ENCODE data around the gene MGST3. TPM values are rescaled to one million over a fixed set of nuclear protein-coding genes. Genes with fewer than 3 reads are reported as not detected.

MGST3 gene
- total and polyA plus RNA-seq, 2 of the 13 experiments (the other 11 are each of a cell fraction or from before 2014, with no cell fraction given): 59.7 to 61.2 TPM

DNA sequence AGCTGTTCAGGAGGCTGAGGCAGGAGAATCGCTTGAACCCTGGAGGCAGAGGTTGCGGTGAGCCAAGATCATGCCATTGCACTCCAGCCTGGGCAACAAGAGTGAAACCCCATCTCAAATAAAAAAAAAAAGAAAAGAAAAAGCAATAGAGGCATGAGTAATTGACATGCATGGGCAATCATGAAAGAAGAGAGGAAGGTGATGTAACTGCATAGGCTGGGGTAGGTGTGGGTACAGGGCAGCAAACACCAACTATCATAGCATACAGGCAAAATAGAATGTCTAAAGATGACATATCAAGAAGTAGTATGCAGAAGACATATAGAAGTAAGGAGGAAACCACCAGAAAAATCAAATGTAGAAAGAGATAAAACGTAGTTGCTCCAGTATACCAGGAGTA lies 19.0 kb upstream of the MGST3 start (continued):
- TF ChIP-seq ZNF510 (CRISPR knock-in tag; IDR thresholded peaks at IDR 0.05; ENCODE audit: low read depth) (no peak), ZBTB21 (CRISPR knock-in tag; IDR thresholded peaks at IDR 0.05) (no peak)

DNA sequence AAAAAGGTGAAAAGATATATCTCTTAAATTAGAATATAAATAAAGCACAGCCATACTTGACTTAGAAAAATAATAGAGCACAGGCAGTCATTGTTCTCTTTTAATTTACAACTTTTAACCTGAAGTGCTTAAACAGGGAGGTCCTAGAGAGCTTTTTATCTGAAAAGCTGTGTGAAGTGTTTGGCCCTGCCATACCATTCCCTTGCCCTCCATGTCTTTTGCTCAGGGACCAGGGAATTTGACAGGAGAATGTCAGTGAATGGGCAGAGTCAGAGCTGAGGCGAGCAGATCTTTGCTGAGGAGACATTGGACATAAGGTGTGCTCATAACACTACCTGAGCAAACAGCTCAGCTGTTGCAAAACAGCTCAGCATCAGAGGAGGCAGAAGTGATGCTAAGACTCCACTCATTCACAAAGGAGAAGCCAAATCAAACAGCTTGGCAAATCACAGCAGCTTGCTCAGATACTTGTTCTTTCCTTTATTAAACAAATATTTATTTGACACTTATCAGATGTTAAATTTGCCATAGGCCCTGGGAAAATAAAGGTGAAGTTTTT lies 14.9 kb upstream of the MGST3 start:
- no peak overlapping the region for H3K27ac ChIP-seq (ENCODE audit: extremely low read length, insufficient read depth, low read length)
- no peak overlapping the region for H3K9ac ChIP-seq (ENCODE audit: insufficient read depth, low read depth, low read length)
- CTCF ChIA-PET (ENCODE audit: low intra/inter-chr PET ratio, low total read pairs): no interaction called here
- H3K4me3 ChIP-seq (replicated peaks in 1 of 3; ENCODE audit: insufficient read depth in 1 of 3, low read depth in 2 of 3, low read length in 3 of 3): no peak overlapping the region
- no peak overlapping the region for H3K4me2 ChIP-seq (ENCODE audit: low read depth, low read length)
- TF ChIP-seq FLYWCH1 (CRISPR knock-in tag; IDR thresholded peaks at IDR 0.05) (no peak), GATAD1 (CRISPR knock-in tag; IDR thresholded peaks at IDR 0.05) (no peak), ZNF460 (CRISPR knock-in tag; IDR thresholded peaks at IDR 0.05; ENCODE audit: borderline replicate concordance) (no peak), CENPT (CRISPR knock-in tag; IDR thresholded peaks at IDR 0.05; ENCODE audit: low read depth) (no peak), RARA (CRISPR knock-in tag; IDR thresholded peaks at IDR 0.05) (no peak), NCOA2 (CRISPR knock-in tag; IDR thresholded peaks at IDR 0.05) (no peak), ZNF546 (CRISPR knock-in tag; conservative IDR thresholded peaks at IDR 0.05) (no peak), ZNF225 (CRISPR knock-in tag; IDR thresholded peaks at IDR 0.05) (no peak)
- TF ChIP-seq, protein P1, sequence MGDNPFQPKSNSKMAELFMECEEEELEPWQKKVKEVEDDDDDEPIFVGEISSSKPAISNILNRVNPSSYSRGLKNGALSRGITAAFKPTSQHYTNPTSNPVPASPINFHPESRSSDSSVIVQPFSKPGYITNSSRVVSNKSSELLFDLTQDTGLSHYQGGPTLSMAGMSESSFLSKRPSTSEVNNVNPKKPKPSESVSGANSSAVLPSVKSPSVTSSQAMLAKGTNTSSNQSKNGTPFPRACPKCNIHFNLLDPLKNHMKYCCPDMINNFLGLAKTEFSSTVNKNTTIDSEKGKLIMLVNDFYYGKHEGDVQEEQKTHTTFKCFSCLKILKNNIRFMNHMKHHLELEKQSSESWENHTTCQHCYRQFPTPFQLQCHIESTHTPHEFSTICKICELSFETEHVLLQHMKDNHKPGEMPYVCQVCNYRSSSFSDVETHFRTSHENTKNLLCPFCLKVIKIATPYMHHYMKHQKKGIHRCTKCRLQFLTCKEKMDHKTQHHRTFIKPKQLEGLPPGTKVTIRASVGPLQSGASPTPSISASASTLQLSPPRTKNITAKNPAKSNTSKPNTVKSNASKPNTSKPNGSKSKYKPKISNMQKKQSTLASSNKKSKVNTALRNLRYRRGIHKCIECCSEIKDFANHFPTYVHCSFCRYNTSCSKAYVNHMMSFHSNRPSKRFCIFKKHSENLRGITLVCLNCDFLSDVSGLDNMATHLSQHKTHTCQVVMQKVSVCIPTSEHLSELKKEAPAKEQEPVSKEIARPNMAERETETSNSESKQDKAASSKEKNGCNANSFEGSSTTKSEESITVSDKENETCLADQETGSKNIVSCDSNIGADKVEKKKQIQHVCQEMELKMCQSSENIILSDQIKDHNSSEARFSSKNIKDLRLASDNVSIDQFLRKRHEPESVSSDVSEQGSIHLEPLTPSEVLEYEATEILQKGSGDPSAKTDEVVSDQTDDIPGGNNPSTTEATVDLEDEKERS (CRISPR knock-in tag; IDR thresholded peaks at IDR 0.05): no peak
- TF ChIP-seq, protein P2, sequence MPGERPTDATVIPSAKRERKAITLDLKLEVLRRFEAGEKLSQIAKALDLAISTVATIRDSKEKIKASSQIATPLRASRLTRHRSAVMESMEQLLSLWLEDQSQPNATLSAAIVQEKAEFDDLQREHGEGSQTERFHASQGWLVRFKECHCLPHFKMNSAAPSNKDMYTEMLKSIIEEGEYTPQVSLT (CRISPR knock-in tag; IDR thresholded peaks at IDR 0.05; ENCODE audit: borderline replicate concordance, low read depth): no peak
- TF ChIP-seq, protein P3, sequence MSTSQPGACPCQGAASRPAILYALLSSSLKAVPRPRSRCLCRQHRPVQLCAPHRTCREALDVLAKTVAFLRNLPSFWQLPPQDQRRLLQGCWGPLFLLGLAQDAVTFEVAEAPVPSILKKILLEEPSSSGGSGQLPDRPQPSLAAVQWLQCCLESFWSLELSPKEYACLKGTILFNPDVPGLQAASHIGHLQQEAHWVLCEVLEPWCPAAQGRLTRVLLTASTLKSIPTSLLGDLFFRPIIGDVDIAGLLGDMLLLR (CRISPR knock-in tag; IDR thresholded peaks at IDR 0.05): no peak
- POLR2A ChIA-PET: no interaction called here
- FAIRE-seq: no peak
- in situ Hi-C loops (cut with HindIII; ENCODE audit: extremely low pct_ligation_motif_present, low pct_unique_long_range_greater_than_20kb): no loop called here
- no TSS peak for BruUV-seq (replicated peaks)
- no peaks in the 10 kb centered on the region for H4K20me1 ChIP-seq (ENCODE audit: insufficient read depth, low read length)
- WGBS (ENCODE audit: low lambda C conversion rate): 0% methylated on average over 1 of the region's 1 CpG
- H3K79me2 ChIP-seq (ENCODE audit: insufficient read depth, low read length): no peaks in the 10 kb centered on the region
- intact Hi-C loops (cut with micrococcal nuclease; ENCODE audit: unreplicated experiment): no loop called here
- no peak overlapping the region for H2AFZ ChIP-seq (ENCODE audit: low read length)
- H3K4me1 ChIP-seq (ENCODE audit: insufficient read depth, low read length): no peaks in the 10 kb centered on the region
- DNase-seq (ENCODE audit: low spot score): no peak
- H3K27me3 ChIP-seq (ENCODE audit: control insufficient read depth in 1 of 2, insufficient read depth in 2 of 2, low read length in 2 of 2): no peaks in the 10 kb centered on the region
- no peak for ATAC-seq
- no peaks in the 10 kb centered on the region for H3K36me3 ChIP-seq (replicated peaks in 1 of 2; ENCODE audit: control insufficient read depth in 1 of 2, insufficient read depth in 2 of 2, low read length in 2 of 2)
- no peaks in the 10 kb centered on the region for H3K9me3 ChIP-seq (ENCODE audit: low read length)
